ENCODE data around the gene PLEKHM2.

The PLEKHM2 gene

GRCh38 chr1:15757016-15757543, 73.0 kb downstream of the PLEKHM2 start:
- H3K9ac ChIP-seq (ENCODE audit: low read depth, low read length), result no peak overlapping the region
- no peaks in the 10 kb centered on the region for H4K20me1 ChIP-seq (ENCODE audit: insufficient read depth, low read length)
- no peak overlapping the region for H3K4me3 ChIP-seq (ENCODE audit: low read depth in 1 of 2, low read length in 2 of 2)
- no peak overlapping the region for H3K4me2 ChIP-seq (ENCODE audit: insufficient read depth, low read length)
- no peaks in the 10 kb centered on the region for H3K36me3 ChIP-seq (ENCODE audit: insufficient read depth, low read length)
- no peak overlapping the region for H3K27ac ChIP-seq (ENCODE audit: low read length)
- H2AFZ ChIP-seq (ENCODE audit: low read depth, low read length), result no peak overlapping the region
- no peaks in the 10 kb centered on the region for H3K4me1 ChIP-seq (ENCODE audit: insufficient read depth, low read length)
- no peaks in the 10 kb centered on the region for H3K9me3 ChIP-seq (ENCODE audit: insufficient read depth, low read length, severe bottlenecking)
- no peak for TF ChIP-seq EZH2 (IDR thresholded peaks at IDR 0.05; ENCODE audit: borderline replicate concordance, low read depth, low read length, severe bottlenecking)
- TF ChIP-seq, protein P1, sequence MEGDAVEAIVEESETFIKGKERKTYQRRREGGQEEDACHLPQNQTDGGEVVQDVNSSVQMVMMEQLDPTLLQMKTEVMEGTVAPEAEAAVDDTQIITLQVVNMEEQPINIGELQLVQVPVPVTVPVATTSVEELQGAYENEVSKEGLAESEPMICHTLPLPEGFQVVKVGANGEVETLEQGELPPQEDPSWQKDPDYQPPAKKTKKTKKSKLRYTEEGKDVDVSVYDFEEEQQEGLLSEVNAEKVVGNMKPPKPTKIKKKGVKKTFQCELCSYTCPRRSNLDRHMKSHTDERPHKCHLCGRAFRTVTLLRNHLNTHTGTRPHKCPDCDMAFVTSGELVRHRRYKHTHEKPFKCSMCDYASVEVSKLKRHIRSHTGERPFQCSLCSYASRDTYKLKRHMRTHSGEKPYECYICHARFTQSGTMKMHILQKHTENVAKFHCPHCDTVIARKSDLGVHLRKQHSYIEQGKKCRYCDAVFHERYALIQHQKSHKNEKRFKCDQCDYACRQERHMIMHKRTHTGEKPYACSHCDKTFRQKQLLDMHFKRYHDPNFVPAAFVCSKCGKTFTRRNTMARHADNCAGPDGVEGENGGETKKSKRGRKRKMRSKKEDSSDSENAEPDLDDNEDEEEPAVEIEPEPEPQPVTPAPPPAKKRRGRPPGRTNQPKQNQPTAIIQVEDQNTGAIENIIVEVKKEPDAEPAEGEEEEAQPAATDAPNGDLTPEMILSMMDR (IDR thresholded peaks at IDR 0.05; ENCODE audit: borderline replicate concordance, extremely low read depth, low read length, poor library complexity, severe bottlenecking), result no peak
- no peaks in the 10 kb centered on the region for H3K79me2 ChIP-seq (ENCODE audit: insufficient read depth, low read length)
- DNase-seq, result no peak
- no peaks in the 10 kb centered on the region for H3K27me3 ChIP-seq (ENCODE audit: insufficient read depth, low read length, poor library complexity)
- ATAC-seq (ENCODE audit: insufficient read depth, low read depth), result no peak

DNA sequence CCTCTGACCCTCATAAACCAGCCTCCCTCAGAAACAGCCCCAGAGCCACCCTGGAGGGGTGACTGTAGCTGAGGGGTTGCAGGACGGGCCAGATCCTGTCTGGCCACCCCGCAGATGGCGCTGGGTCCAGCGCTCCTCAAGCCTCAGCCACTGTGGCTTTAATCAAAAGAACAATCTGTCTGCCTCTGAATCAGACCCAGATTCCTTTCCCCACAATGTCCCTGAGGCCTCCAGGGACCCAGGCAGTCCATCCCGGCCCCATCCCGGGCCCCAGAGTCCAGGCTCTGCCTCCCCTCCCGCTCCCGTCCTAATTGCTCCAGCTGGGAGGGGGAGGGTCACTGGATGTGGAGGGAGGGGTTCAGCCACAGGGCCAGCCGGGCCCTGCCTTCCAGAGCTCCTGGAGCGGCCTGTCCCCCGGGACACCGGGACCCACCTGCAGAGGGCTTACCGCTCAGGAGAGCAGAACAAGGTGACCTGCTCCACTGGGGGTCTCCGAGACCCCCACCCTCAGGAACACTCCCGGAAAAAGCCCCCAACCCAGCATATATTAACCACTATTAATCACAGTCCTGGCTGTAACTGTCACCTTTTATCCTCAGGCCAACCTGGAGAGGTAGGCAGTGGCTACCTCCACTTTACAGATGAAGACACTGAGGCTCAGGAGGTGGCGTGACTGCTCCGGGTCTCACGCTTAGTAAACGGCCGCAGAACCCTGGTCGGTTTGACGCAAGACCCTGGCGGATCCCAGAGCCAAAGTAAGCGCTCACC, 73.6 kb downstream of the PLEKHM2 start:
- H3K9me3 ChIP-seq (ENCODE audit: insufficient read depth, low read length, severe bottlenecking), result no peaks in the 10 kb centered on the region
- H3K9ac ChIP-seq (ENCODE audit: low read depth, low read length), result no peak overlapping the region
- no peaks in the 10 kb centered on the region for H3K4me1 ChIP-seq (ENCODE audit: insufficient read depth, low read length)
- ATAC-seq (ENCODE audit: insufficient read depth, low read depth) (no peak), DNase-seq (no peak)
- H2AFZ ChIP-seq (ENCODE audit: low read depth, low read length), result no peak overlapping the region
- H4K20me1 ChIP-seq (ENCODE audit: insufficient read depth, low read length), result no peaks in the 10 kb centered on the region
- H3K4me2 ChIP-seq (ENCODE audit: insufficient read depth, low read length), result no peak overlapping the region
- no peaks in the 10 kb centered on the region for H3K27me3 ChIP-seq (ENCODE audit: insufficient read depth, low read length, poor library complexity)
- H3K79me2 ChIP-seq (ENCODE audit: insufficient read depth, low read length), result no peaks in the 10 kb centered on the region
- no peak overlapping the region for H3K4me3 ChIP-seq (ENCODE audit: low read depth in 1 of 2, low read length in 2 of 2)
- no peak overlapping the region for H3K27ac ChIP-seq (ENCODE audit: low read length)
- no peaks in the 10 kb centered on the region for H3K36me3 ChIP-seq (ENCODE audit: insufficient read depth, low read length)
- TF ChIP-seq, protein P1 (IDR thresholded peaks at IDR 0.05; ENCODE audit: borderline replicate concordance, extremely low read depth, low read length, poor library complexity, severe bottlenecking), result no peak
- TF ChIP-seq EZH2 (IDR thresholded peaks at IDR 0.05; ENCODE audit: borderline replicate concordance, low read depth, low read length, severe bottlenecking), result no peak

- no peak for DNase-seq
- Histone ChIP-seq H3K79me2 (ENCODE audit: insufficient read depth, low read length) (no peaks in the 10 kb centered on the region), H3K9me3 (ENCODE audit: insufficient read depth, low read length, severe bottlenecking) (no peaks in the 10 kb centered on the region), H3K27ac (ENCODE audit: low read length) (no peak within 1 kb of the TSS), H3K4me2 (ENCODE audit: insufficient read depth, low read length) (no peak within 1 kb of the TSS), H4K20me1 (ENCODE audit: insufficient read depth, low read length) (no peaks in the 10 kb centered on the region), H3K4me3 (ENCODE audit: low read depth in 1 of 2, low read length in 2 of 2) (no peak within 1 kb of the TSS), H2AFZ (ENCODE audit: low read depth, low read length) (no peak within 1 kb of the TSS), H3K36me3 (ENCODE audit: insufficient read depth, low read length) (no peaks in the 10 kb centered on the region), H3K4me1 (ENCODE audit: insufficient read depth, low read length) (no peaks in the 10 kb centered on the region), H3K27me3 (ENCODE audit: insufficient read depth, low read length, poor library complexity) (no peaks in the 10 kb centered on the region), H3K9ac (ENCODE audit: low read depth, low read length) (no peak within 1 kb of the TSS)
- TF ChIP-seq, protein P1 (IDR thresholded peaks at IDR 0.05; ENCODE audit: borderline replicate concordance, extremely low read depth, low read length, poor library complexity, severe bottlenecking), result no peak
- TF ChIP-seq EZH2 (IDR thresholded peaks at IDR 0.05; ENCODE audit: borderline replicate concordance, low read depth, low read length, severe bottlenecking), result no peak
- ATAC-seq (ENCODE audit: insufficient read depth, low read depth), result no peak
These were observed 74.3 kb downstream of the PLEKHM2 start, which contains the start of gene FBLIM1 for GRCh38 chr1:15758343-15758931. FBLIM1 (plus strand) TSS chr1:15758795; CDS start chr1:15764984, 6,189 bp downstream.

All from DND-41 (cell line).